Gastroesophageal sphincter (tissue), 4 donors: ENCODE data around the gene GRPEL2. TPM values are rescaled to one million over a fixed set of nuclear protein-coding genes. Genes with fewer than 3 reads are reported as not detected.

Experiments
- ATAC-seq: fragments of 150-250 bp; one replicate; pipeline ENCODE4 v1.9.1; 2016; ENCODE audit warnings: mild to moderate bottlenecking, moderate library complexity
- H3K27ac ChIP-seq, 4 donors: fragments of 200-600 bp; sonication (generic) in 3 of 4; 1 replicate in 3 of 4; 2 replicates in 1 of 4; pipeline ENCODE4 v1.5.1; 2016 to 2019
- H3K27me3 ChIP-seq: fragments of 200-600 bp; sonication (generic); one replicate; pipeline ENCODE4 v1.5.1; 2019
- H3K36me3 ChIP-seq, 2 donors: fragments of 200-600 bp; sonication (generic); one replicate each; pipeline ENCODE4 v1.5.1; 2019; ENCODE audit warnings: control low read depth in 1 of 2
- H3K4me1 ChIP-seq, 3 donors: fragments of 200-600 bp; sonication (generic); 1 replicate in 2 of 3; 2 replicates in 1 of 3; pipeline ENCODE4 v1.5.1; 2016 to 2019; ENCODE audit warnings: control low read depth in 2 of 3
- H3K4me3 ChIP-seq, 2 donors: fragments of 200-600 bp; sonication (generic); one replicate each; pipeline ENCODE4 v1.5.1; 2019; ENCODE audit warnings: mild to moderate bottlenecking in 1 of 2, moderate library complexity in 1 of 2
- H3K9me3 ChIP-seq, 3 donors: fragments of 200-600 bp; sonication (generic); one replicate each; pipeline ENCODE4 v1.5.1; 2017 to 2019; ENCODE audit warnings: control low read depth in 2 of 3
- CTCF ChIP-seq, 4 experiments: fragments of 200-600 bp in 2 of 4; fragments of 450-650 bp in 2 of 4; sonication (generic) in 1 of 4; IDR thresholded peaks; one replicate each; pipeline ENCODE4 v1.5.1; 2017 to 2019; ENCODE audit warnings: antibody characterized with exemption in 4 of 4, mild to moderate bottlenecking in 2 of 4, moderate library complexity in 2 of 4
- EP300 ChIP-seq: sonication (generic); formaldehyde crosslinking; IDR thresholded peaks from one replicate; pipeline ENCODE4 v1.6.1; 2017; ENCODE audit warnings: antibody characterized with exemption, mild to moderate bottlenecking
- POLR2A ChIP-seq, 2 donors: fragments of 450-650 bp; IDR thresholded peaks; one replicate each; pipeline ENCODE4 v1.6.1; 2017; ENCODE audit warnings: antibody characterized with exemption in 2 of 2, mild to moderate bottlenecking in 2 of 2, moderate library complexity in 1 of 2
- POLR2AphosphoS5 ChIP-seq: sonication (generic); formaldehyde crosslinking; IDR thresholded peaks from one replicate; pipeline ENCODE4 v1.6.1; 2017; ENCODE audit warnings: antibody characterized with exemption
- WGBS, 2 donors: methylation state at CpG; one replicate each; pipeline ENCODE4 v1.1.5; 2018; ENCODE audit warnings: low coverage in 1 of 2; 5-methylcytosine and 5-hydroxymethylcytosine counted together
- total RNA-seq, 4 donors: library from RNA; depleted of rRNA; stranded (reverse); fragments of >200 nt; gene quantifications; one replicate each; pipeline ENCODE4 v1.1.0, GENCODE V29; 2016

The GRPEL2 gene
- total RNA-seq, 4 donors from 2014 or later, result 9.3 to 12.0 (median 11.1) TPM

- H3K27ac ChIP-seq, result peak overlapping the region in 3 of 4 donors; percentile 73 to 75 (median 73)
- H3K4me3 ChIP-seq, result peak overlapping the region in 1 of 2 donors; percentile 3
- no peaks in the 10 kb centered on the region for H3K9me3 ChIP-seq
- TF ChIP-seq POLR2AphosphoS5 (peak; percentile 39), CTCF (IDR thresholded peaks at IDR 0.05) (peak in 3 of 4 experiments; percentile 74 to 86 (median 84)), EP300 (no peak)
- no peaks in the 10 kb centered on the region for H3K36me3 ChIP-seq
- ATAC-seq, result peak; percentile 70
- peaks cover 0 to 46% (median 13%) of the 10 kb centered on the region in 3 donors for H3K4me1 ChIP-seq
- 0% methylated on average over 3 of the region's 14 CpGs; no CpG with 5 or more reads in 1 of the 2 donors for WGBS, 2 donors
- H3K27me3 ChIP-seq, result no peaks in the 10 kb centered on the region
Measured at GRCh38 chr5:149367249-149367971, 22.1 kb downstream of the GRPEL2 start.

- no peak for ATAC-seq
- peaks cover 0 to 53% (median 13%) of the 10 kb centered on the region in 3 donors for H3K4me1 ChIP-seq
Measured at GRCh38 chr5:149367972-149368645, 22.8 kb downstream of the GRPEL2 start.

GRCh38 chr5:149370878-149371277 lies 25.6 kb downstream of the GRPEL2 start:
- peak overlapping the region in 3 of 4 donors; percentile 72 to 93 (median 75) for H3K27ac ChIP-seq
- peaks cover 0 to 77% (median 13%) of the 10 kb centered on the region in 3 donors for H3K4me1 ChIP-seq

More at GRCh38 chr5:149367972-149368645, 22.8 kb downstream of the GRPEL2 start:
- H3K9me3 ChIP-seq, result no peaks in the 10 kb centered on the region
- H3K27ac ChIP-seq, result peak overlapping the region in 3 of 4 donors; percentile 73 to 75 (median 73)
- no peak overlapping the region for H3K4me3 ChIP-seq
- TF ChIP-seq CTCF (IDR thresholded peaks at IDR 0.05) (no peak), POLR2A (IDR thresholded peaks at IDR 0.05) (no peak), EP300 (no peak)
- H3K36me3 ChIP-seq, result no peaks in the 10 kb centered on the region
- 64% methylated on average over 12 of the region's 22 CpGs; no CpG with 5 or more reads in 1 of the 2 donors for WGBS, 2 donors
- H3K27me3 ChIP-seq, result no peaks in the 10 kb centered on the region

GRCh38 chr5:149371296-149371962 lies 26.1 kb downstream of the GRPEL2 start:
- no peaks in the 10 kb centered on the region for H3K27me3 ChIP-seq
- H3K9me3 ChIP-seq, result no peaks in the 10 kb centered on the region
- no peaks in the 10 kb centered on the region for H3K36me3 ChIP-seq
- WGBS, 2 donors, result 47 to 83% methylated on average over 1 to 10 of the region's 12 CpGs
- H3K4me1 ChIP-seq, result peaks cover 0 to 77% (median 13%) of the 10 kb centered on the region in 3 donors
- peak overlapping the region; percentile 35 to 93 (median 74) for H3K27ac ChIP-seq
- TF ChIP-seq POLR2A (IDR thresholded peaks at IDR 0.05) (no peak), CTCF (IDR thresholded peaks at IDR 0.05) (peak in 3 of 4 experiments; percentile 61 to 73 (median 62))
- no peak overlapping the region for H3K4me3 ChIP-seq
- ATAC-seq, result peak; percentile 48

More at GRCh38 chr5:149370878-149371277, 25.6 kb downstream of the GRPEL2 start:
- Histone ChIP-seq H3K27me3 (no peaks in the 10 kb centered on the region), H3K36me3 (no peaks in the 10 kb centered on the region), H3K4me3 (no peak overlapping the region), H3K9me3 (no peaks in the 10 kb centered on the region)
- TF ChIP-seq EP300 (no peak), POLR2AphosphoS5 (no peak), POLR2A (IDR thresholded peaks at IDR 0.05) (no peak), CTCF (IDR thresholded peaks at IDR 0.05) (no peak)
- ATAC-seq, result no peak
- 83 to 90% methylated on average over 2 of the region's 2 CpGs for WGBS, 2 donors
